Measurements from ENCODE around the gene ATP2B2. TPM values are rescaled to one million over a fixed set of nuclear protein-coding genes. Genes with fewer than 3 reads are reported as not detected.

ATP2B2 gene
- total and polyA plus RNA-seq, 2 experiments from 2014 or later = 0.42 to 0.63 TPM

DNA sequence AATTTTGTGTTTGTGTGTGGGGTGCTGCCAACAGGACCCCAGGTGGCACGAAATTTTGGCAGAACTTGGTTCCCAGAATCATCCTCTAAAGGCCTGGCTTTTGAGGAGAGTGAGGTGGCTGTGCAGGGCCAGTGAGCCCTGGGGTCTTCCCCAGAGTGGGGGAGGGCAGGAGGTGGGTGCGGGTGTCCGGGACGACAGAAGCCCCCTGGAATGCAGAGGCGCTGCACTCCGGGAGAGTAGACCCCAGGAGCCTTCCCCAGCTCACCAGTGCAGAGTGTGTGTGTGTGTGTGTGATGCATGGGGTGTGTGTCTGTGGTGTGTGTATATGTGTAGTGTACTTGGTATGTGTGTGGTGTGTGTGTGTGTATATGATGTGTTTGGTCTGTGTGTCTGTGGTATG, 140.1 kb downstream of the ATP2B2 start:
- Histone ChIP-seq H3F3A (replicated peaks; ENCODE audit: low read depth) (no peaks in the 10 kb centered on the region), H2AFZ (no peak overlapping the region), H3K4me1 (ENCODE audit: insufficient read depth) (peaks cover 10% of the 10 kb centered on the region), H3K9me2 (ENCODE audit: insufficient read depth) (peaks cover 5% of the 10 kb centered on the region; the same call in 1 of the 2 replicates), H3K36me3 (ENCODE audit: insufficient read depth) (no peaks in the 10 kb centered on the region), H3K4me3 (no peak overlapping the region), H3K4me2 (no peak overlapping the region), H3K27me3 (ENCODE audit: insufficient read depth) (no peaks in the 10 kb centered on the region), H4K20me1 (replicated peaks; ENCODE audit: insufficient read depth) (no peaks in the 10 kb centered on the region), H3K79me2 (replicated peaks; ENCODE audit: insufficient read depth) (no peaks in the 10 kb centered on the region), H3K27ac (ENCODE audit: low read depth) (no peak overlapping the region)
- Mint-ChIP-seq H3K27ac (no peak overlapping the region), H3K36me3 (ENCODE audit: low read depth) (no peaks in the 10 kb centered on the region; the same call in 2 of the 3 replicates), H3K9me3 (peaks cover 5% of the 10 kb centered on the region), H3K27me3 (ENCODE audit: insufficient read depth, low read depth, poor library complexity) (peaks cover 4% of the 10 kb centered on the region), H3K4me3 (no peak overlapping the region), H3K4me1 (peaks cover 20% of the 10 kb centered on the region)
- ATAC-seq (no peak), DNase-seq (ENCODE audit: low spot score) (no peak)
- TF ChIP-seq EZH2phosphoT487 (IDR thresholded peaks at IDR 0.05; ENCODE audit: unreplicated experiment) = no peak
- no peak for TF ChIP-seq NANOG (IDR thresholded peaks at IDR 0.05; ENCODE audit: borderline replicate concordance)
- TF ChIP-seq JUNB (IDR thresholded peaks at IDR 0.05; ENCODE audit: unreplicated experiment) = no peak
- TF ChIP-seq, protein P1, sequence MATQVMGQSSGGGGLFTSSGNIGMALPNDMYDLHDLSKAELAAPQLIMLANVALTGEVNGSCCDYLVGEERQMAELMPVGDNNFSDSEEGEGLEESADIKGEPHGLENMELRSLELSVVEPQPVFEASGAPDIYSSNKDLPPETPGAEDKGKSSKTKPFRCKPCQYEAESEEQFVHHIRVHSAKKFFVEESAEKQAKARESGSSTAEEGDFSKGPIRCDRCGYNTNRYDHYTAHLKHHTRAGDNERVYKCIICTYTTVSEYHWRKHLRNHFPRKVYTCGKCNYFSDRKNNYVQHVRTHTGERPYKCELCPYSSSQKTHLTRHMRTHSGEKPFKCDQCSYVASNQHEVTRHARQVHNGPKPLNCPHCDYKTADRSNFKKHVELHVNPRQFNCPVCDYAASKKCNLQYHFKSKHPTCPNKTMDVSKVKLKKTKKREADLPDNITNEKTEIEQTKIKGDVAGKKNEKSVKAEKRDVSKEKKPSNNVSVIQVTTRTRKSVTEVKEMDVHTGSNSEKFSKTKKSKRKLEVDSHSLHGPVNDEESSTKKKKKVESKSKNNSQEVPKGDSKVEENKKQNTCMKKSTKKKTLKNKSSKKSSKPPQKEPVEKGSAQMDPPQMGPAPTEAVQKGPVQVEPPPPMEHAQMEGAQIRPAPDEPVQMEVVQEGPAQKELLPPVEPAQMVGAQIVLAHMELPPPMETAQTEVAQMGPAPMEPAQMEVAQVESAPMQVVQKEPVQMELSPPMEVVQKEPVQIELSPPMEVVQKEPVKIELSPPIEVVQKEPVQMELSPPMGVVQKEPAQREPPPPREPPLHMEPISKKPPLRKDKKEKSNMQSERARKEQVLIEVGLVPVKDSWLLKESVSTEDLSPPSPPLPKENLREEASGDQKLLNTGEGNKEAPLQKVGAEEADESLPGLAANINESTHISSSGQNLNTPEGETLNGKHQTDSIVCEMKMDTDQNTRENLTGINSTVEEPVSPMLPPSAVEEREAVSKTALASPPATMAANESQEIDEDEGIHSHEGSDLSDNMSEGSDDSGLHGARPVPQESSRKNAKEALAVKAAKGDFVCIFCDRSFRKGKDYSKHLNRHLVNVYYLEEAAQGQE (IDR thresholded peaks at IDR 0.05; ENCODE audit: unreplicated experiment) = no peak
- TF ChIP-seq, protein P2, sequence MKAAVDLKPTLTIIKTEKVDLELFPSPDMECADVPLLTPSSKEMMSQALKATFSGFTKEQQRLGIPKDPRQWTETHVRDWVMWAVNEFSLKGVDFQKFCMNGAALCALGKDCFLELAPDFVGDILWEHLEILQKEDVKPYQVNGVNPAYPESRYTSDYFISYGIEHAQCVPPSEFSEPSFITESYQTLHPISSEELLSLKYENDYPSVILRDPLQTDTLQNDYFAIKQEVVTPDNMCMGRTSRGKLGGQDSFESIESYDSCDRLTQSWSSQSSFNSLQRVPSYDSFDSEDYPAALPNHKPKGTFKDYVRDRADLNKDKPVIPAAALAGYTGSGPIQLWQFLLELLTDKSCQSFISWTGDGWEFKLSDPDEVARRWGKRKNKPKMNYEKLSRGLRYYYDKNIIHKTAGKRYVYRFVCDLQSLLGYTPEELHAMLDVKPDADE (IDR thresholded peaks at IDR 0.05) = no peak
- TF ChIP-seq ZNF114 (CRISPR knock-in tag; IDR thresholded peaks at IDR 0.05) = no peak
- TF ChIP-seq, protein P3, sequence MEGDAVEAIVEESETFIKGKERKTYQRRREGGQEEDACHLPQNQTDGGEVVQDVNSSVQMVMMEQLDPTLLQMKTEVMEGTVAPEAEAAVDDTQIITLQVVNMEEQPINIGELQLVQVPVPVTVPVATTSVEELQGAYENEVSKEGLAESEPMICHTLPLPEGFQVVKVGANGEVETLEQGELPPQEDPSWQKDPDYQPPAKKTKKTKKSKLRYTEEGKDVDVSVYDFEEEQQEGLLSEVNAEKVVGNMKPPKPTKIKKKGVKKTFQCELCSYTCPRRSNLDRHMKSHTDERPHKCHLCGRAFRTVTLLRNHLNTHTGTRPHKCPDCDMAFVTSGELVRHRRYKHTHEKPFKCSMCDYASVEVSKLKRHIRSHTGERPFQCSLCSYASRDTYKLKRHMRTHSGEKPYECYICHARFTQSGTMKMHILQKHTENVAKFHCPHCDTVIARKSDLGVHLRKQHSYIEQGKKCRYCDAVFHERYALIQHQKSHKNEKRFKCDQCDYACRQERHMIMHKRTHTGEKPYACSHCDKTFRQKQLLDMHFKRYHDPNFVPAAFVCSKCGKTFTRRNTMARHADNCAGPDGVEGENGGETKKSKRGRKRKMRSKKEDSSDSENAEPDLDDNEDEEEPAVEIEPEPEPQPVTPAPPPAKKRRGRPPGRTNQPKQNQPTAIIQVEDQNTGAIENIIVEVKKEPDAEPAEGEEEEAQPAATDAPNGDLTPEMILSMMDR (conservative IDR thresholded peaks at IDR 0.05; ENCODE audit: low read depth in 2 of 2) = no peak
- TF ChIP-seq ZNF462 (CRISPR knock-in tag; IDR thresholded peaks at IDR 0.05) = no peak
- TF ChIP-seq CREB1 (CRISPR knock-in tag; IDR thresholded peaks at IDR 0.05; ENCODE audit: low read depth) = no peak
- no peak for TF ChIP-seq EZH2 (IDR thresholded peaks at IDR 0.05; ENCODE audit: low read depth, unreplicated experiment)
- no peak for TF ChIP-seq POLR2AphosphoS5 (IDR thresholded peaks at IDR 0.05; ENCODE audit: low read depth)
- TF ChIP-seq ZNF331 (CRISPR knock-in tag; IDR thresholded peaks at IDR 0.05; ENCODE audit: low read depth) = no peak
- TF ChIP-seq STAT1 (IDR thresholded peaks at IDR 0.05; ENCODE audit: unreplicated experiment) = no peak

Data from GM23338 (cell line).